NCI-H82 treated with DMSO at 0.1 percent for 48 hours (cell line): ENCODE measurements around the gene CCDC28B.
A peak's percentile ranks its signal among the peaks of the same experiment; 100 is the strongest.

Experiments used
- DNase-seq: peaks from one replicate; lab custom pipeline; 2025; ENCODE audit not compliant: unreplicated experiment; lab: John Stamatoyannopoulos, UW

Gene CCDC28B

GRCh38 chr1:32194984-32195383 is 5.4 kb upstream of the CCDC28B start:
- DNase-seq = no peak

GRCh38 chr1:32195531-32195930 is 4.9 kb upstream of the CCDC28B start:
- DNase-seq = no peak

- DNase-seq = no peak
These were observed 4.2 kb upstream of the CCDC28B start for GRCh38 chr1:32195972-32196823.

DNA sequence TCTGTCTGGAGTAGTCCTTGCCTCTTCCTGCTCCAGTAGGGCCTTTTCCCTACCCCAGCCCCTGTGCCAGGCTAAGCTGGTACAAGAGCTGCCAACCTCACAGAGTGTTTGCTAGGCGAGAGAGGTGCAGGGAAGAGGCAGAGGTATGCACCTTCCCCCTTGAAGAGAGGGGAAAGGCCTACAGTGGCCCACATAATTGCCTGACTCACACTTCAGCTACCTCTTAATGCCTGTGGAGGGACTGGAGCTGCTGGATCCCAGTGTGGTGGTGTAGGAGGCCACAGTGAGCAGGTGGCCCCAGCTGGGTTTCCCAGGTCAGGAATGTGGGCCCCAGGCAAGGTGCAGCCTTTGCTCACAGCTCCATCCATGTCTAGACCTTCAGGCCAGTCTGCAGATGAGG is 3.3 kb upstream of the CCDC28B start:
- DNase-seq = no peak

- DNase-seq = no peak
These were observed 2.6 kb upstream of the CCDC28B start for GRCh38 chr1:32197837-32198236.

- DNase-seq = no peak
These were observed 2.0 kb upstream of the CCDC28B start for GRCh38 chr1:32198237-32199042.

- no peak for DNase-seq
These were observed 1.2 kb upstream of the CCDC28B start for GRCh38 chr1:32199043-32199716.

GRCh38 chr1:32199717-32200072 is 700 bp upstream of the CCDC28B start:
- DNase-seq = no peak

GRCh38 chr1:32201011-32201855 is 838 bp downstream of the CCDC28B start:
- DNase-seq = peak; percentile 48

DNA sequence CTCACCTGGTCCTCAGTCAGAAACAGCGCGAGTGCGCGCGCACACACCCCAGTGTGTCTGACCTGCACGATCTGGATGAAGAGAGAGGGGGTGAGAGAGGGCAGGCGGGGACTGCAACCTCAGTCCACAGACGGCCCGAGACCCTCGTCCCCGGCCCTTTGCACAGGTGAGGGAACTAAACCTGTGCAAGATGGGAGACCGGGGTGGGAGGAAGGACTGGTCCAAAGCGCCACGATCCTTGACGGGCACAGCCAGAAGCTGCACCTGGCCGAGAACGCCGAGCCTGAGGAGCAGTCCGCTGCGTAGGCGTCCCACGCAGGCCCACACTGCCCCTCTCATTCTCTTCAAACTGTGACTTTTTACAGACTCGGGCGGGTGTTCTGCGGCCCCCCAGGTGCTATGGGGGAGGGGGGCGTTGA is 4.6 kb downstream of the CCDC28B start:
- no peak for DNase-seq

DNA sequence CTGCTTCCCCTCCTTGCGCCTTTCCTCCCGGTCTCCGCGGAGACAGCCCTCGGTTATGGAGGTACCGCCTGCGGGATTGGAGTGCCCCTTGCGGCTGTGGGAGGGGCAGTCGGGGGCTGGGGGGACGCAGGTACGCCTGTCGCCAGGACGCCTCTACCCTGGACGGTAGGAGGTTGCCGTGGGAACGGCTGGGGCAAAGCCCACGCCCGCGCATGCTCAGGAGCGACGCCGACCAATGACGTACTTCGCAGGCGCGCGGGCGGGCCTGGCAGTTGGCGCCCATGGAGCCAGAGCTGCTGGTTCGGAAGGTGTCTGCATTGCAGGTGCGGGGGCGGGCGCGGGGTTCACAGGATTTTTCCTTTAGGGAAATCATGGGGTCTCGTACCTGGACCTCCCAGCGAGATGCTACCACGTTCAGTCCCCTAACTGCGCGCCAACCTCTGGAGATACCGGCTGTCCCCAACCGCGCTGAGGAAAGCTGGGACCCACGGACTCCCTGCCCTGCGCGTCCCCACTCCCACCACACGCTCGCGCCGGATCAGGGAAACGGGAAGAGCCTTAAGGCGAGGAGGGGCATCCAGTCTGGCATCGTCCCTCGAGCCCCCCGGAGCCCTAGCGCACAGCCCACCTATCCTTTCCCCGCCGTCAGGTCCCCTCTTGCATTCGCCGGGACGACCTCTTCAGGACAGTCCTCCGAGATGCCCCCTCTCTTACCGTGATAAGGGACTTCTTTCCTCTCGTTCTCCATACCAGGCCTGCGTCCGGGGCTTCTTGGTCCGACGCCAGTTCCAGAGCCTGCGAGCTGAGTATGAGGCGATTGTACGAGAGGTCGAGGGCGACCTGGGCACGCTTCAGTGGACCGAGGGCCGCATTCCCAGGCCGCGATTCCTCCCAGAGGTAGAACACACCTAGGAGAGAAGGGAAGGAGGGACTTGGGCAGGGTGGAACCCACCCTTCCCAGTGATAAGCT is 5.3 kb downstream of the CCDC28B start, which contains the start of gene IQCC:
TSS of gene IQCC (plus strand) at position 271 of the 970 bp plus-strand sequence. CDS start at position 282, 11 bp downstream.
- peak; percentile 49 for DNase-seq

DNA sequence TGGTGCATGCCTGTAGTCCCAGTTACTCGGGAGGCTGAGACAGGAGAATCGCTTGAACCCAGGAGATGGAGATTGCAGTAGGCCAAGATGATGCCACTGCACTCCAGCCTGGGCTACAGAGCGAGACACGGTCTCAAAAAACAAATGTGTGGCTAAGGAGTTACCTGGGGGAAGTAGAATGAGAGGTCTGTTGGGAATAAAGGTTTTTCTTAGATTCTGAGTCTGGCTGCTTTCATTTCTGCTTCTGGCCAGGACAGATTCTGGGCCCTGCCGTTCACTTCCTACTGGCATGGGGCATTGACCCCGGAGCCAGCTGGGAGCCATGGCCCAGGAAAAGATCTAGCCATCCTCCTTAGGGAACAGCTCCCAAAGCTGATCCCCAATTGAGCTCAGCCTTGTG is 8.1 kb downstream of the CCDC28B start:
- DNase-seq = no peak

GRCh38 chr1:32208891-32209328 is 8.5 kb downstream of the CCDC28B start, which contains the start of gene DCDC2B:
Gene DCDC2B (plus strand): TSS chr1:32209089. CDS start chr1:32209094, 5 bp downstream.
- peak; percentile 69 for DNase-seq

DNA sequence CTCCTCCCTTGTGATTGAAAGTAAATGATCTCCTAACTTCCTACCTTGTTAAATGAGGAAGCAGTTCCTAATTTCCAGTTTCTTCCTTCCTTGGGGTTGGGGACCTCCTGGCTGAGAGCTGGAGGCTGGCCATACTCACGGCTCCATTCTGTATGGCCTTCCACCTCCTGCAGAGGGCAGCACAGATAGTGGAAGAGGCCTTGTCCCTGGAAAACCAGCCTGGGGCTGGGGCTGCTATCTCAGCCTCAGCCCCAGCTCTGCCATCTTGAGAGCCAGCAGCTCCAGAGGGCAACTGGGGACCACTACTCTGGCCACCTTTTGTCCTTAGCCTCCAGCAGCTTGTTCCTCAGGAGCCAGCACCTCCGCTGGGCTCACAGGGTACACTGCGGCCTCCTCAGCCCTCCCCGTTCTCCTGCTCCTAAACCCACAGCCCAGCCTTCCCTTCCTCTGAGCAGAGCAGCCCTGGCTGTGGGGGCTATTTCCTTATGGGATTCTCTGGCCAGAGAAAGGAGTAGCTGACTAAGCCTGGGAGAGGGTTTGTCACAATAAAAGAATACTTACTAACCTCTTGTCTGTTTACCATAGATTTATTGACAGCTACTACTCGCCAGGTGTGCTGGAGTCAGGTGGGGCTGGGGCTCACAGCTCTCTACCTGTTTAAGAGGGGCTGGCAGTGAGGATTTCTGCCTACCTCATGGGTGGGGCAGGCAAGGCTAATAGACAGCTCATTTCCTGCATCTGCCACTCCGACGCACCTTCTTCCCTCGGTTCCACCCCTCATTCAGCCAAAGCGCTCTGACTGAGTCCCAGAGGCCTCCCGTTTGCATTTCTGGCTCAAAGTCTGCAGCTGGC is 15.5 kb downstream of the CCDC28B start:
- DNase-seq = peak; percentile 49

DNA sequence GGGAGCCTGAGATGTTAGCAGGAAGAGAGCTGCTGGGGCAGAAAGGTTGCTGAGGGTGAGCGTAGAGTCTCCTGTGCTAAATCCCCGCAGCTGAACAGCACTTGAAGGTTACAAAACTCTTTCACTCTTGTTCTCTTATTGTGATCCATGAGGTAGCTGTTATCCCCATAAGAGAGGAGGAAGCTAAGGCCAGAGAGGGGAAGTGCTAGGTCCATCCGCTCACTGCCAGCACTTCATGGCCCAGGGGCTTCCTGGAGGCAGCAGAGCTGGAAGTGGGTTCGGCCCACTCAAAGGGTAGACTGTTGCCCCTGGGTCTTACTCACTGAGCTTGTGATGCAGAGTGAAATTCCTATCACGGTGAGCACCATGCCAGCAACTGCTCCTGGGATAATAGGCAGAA is 16.2 kb downstream of the CCDC28B start:
- no peak for DNase-seq

GRCh38 chr1:32219022-32219421 is 18.6 kb downstream of the CCDC28B start:
- DNase-seq = no peak

- DNase-seq = no peak
These were observed 20.6 kb downstream of the CCDC28B start for GRCh38 chr1:32220746-32221580.
